Coronary artery (tissue), 2 donors: ENCODE measurements around the gene FAM135A.

Experiments used
- DNase-seq: peaks from one replicate; pipeline ENCODE4 v3.0.0-alpha.2; 2017; ENCODE audit warnings: low spot score
- H3K27ac ChIP-seq, 2 donors: fragments of 200-600 bp; sonication (generic); one replicate each; pipeline ENCODE4 v1.5.1; 2016 to 2019
- H3K4me3 ChIP-seq: fragments of 200-600 bp; sonication (generic); 2 replicates; pipeline ENCODE4 v1.5.1; 2016; ENCODE audit warnings: mild to moderate bottlenecking, moderate library complexity
- CTCF ChIP-seq: fragments of 200-600 bp; sonication (generic); IDR thresholded peaks from one replicate; pipeline ENCODE4 v1.5.1; 2019; ENCODE audit warnings: antibody characterized with exemption

The FAM135A gene

DNA sequence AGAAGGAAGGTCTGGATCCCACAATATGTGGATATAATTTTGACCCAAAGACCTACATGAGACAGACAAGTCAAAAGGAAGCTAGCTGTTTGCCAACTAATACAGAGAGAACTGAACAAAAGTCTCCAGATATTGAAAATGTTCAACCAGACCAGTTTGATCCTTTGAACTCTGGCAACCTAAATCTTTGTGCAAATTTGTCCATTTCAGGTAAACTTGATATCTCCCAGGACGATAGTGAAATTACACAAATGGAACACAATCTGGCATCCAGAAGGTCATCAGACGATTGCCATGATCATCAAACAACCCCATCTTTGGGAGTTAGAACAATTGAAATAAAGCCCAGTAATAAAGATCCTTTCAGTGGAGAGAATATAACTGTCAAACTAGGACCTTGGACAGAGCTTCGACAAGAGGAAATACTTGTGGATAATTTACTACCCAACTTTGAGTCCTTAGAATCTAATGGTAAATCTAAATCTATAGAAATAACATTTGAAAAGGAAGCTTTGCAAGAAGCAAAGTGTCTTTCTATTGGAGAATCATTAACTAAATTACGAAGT lies 111.5 kb downstream of the FAM135A start:
- DNase-seq, result no peak
- TF ChIP-seq CTCF, result no peak
- Histone ChIP-seq H3K4me3 (no peak overlapping the region), H3K27ac (no peak overlapping the region)

- TF ChIP-seq CTCF, result no peak
- no peak overlapping the region for H3K27ac ChIP-seq
These were observed 113.9 kb downstream of the FAM135A start for GRCh38 chr6:70527071-70527737.

GRCh38 chr6:70530023-70530422 lies 116.7 kb downstream of the FAM135A start:
- TF ChIP-seq CTCF, result no peak
- no peak for DNase-seq
- Histone ChIP-seq H3K27ac (no peak overlapping the region), H3K4me3 (no peak overlapping the region)

More at GRCh38 chr6:70527071-70527737, 113.9 kb downstream of the FAM135A start:
- no peak for DNase-seq
- no peak overlapping the region for H3K4me3 ChIP-seq

DNA sequence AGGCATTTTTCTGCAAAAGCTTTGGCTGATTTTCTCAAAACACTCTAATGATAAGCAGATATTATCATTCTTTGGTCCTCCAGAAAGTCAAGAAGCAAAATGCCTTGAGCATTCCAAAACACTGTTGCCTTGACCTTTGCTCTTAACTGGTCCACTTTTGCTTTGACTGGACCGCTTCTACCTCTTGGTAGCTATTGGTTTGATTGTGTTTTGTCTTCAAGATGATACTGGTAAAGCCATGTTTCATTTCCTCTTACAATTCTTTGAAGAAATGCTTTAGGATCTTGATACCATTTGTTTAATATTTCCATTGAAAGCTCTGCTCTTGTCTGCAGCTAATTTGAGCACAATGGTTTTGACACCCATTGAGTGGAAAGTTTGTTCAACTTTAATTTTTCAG lies 117.8 kb downstream of the FAM135A start:
- no peak for DNase-seq
- H3K27ac ChIP-seq, result no peak overlapping the region
- no peak overlapping the region for H3K4me3 ChIP-seq
- TF ChIP-seq CTCF, result no peak

DNA sequence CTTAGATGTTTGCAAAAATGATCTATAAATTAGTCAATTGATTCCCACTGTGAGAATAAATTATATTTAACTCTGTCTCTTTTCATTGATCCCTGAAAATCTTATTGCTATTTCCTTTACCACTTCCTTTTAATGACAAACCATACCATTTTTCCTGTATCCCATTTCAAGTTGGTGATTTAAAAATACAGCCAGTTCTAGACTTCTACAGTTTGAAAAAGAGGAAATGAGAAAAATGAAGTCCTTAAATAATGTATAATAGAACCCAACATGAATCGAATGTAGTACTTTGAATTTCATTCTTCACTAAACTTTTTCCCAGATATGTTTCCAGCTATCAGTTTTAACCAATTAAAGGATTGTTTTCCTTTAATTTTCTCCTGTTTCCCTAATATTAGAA lies 124.0 kb downstream of the FAM135A start:
- no peak overlapping the region for H3K27ac ChIP-seq
- no peak for TF ChIP-seq CTCF
- DNase-seq, result no peak
- no peak overlapping the region for H3K4me3 ChIP-seq

- TF ChIP-seq CTCF, result no peak
- Histone ChIP-seq H3K4me3 (no peak overlapping the region), H3K27ac (no peak overlapping the region)
- no peak for DNase-seq
These were observed 125.1 kb downstream of the FAM135A start for GRCh38 chr6:70538376-70538775.

GRCh38 chr6:70547313-70547712 lies 134.0 kb downstream of the FAM135A start:
- no peak for TF ChIP-seq CTCF
- no peak for DNase-seq
- Histone ChIP-seq H3K4me3 (no peak overlapping the region), H3K27ac (no peak overlapping the region)
